Measurements from ENCODE around the gene HERC2.

The HERC2 gene

DNA sequence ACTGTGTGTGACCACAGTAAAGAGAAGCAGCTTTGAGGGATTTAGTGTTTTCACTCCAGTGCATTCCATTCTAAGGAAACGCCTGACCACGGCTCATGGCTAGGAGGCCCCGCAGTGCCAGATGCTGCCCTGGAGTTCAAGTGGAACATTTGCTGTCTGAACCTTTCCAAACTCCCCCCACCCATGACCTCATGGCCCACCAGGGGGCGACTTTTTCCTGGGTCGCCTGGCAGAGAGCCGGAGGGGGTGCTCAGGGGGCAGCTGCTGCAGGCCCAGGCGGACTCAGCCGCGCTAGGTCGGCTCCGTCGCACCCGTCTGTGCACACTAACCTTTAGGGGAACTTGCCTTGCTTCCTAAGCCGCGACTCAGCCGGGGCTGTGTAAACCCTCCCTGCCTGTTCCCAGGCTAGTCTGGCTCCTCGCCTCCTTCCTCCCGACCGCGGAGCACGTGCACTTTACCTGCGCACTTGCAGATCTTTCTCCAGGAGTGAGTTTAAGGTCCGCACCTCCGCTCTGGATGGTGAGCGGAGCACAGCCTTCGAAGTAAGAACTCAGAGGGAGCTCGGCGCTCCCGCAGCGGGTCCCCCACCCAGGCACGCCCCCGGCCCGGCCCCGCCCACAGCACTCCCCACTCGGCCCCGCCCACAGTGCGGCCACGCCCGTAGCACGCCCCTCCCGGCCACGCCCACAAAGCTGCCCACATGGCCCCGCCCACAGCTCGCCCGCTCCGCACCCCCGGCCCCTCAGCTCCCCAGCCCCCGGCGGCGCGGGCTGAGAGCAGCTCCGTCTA, 223.0 kb downstream of the HERC2 start, which contains the start of gene OCA2:
TSS of gene OCA2 (minus strand) at position 550 of the 789 bp plus-strand sequence. CDS start 17,441 bp downstream, outside the sequence.
- H3K4me2 ChIP-seq, result peak within 1 kb of the TSS; percentile 50
- H3K27ac ChIP-seq, result no peak within 1 kb of the TSS
- no peaks in the 10 kb centered on the region for H3K27me3 ChIP-seq (ENCODE audit: insufficient read depth, low read depth)

DNA sequence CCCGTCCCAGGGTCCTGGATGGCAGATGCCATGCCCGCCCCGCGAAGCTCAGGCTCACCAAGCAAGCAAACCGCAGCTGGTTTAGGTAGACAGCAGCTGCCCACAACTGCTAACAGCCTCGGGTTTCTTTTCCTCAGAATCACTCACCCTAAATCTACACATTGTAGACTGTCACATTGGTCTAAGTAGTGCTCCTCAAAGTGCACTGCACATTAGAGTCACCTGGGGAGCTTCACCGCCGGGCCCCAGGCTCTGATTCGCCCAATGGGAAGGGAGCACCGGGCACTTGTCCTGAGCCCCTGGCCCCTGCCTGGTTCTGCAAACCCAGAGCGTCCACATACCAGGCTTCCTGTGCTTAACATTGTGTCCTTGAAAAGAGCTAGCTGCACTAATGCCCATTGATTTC, 223.6 kb downstream of the HERC2 start:
- H2AFZ ChIP-seq (ENCODE audit: low read depth), result peak overlapping the region; percentile 73; the same call in 1 of the 2 replicates
- peak overlapping the region; percentile 50 for H3K4me2 ChIP-seq
- TF ChIP-seq, protein P1, sequence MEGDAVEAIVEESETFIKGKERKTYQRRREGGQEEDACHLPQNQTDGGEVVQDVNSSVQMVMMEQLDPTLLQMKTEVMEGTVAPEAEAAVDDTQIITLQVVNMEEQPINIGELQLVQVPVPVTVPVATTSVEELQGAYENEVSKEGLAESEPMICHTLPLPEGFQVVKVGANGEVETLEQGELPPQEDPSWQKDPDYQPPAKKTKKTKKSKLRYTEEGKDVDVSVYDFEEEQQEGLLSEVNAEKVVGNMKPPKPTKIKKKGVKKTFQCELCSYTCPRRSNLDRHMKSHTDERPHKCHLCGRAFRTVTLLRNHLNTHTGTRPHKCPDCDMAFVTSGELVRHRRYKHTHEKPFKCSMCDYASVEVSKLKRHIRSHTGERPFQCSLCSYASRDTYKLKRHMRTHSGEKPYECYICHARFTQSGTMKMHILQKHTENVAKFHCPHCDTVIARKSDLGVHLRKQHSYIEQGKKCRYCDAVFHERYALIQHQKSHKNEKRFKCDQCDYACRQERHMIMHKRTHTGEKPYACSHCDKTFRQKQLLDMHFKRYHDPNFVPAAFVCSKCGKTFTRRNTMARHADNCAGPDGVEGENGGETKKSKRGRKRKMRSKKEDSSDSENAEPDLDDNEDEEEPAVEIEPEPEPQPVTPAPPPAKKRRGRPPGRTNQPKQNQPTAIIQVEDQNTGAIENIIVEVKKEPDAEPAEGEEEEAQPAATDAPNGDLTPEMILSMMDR (conservative IDR thresholded peaks at IDR 0.05; ENCODE audit: low read depth, low read length), result no peak
- no peak overlapping the region for H3K9ac ChIP-seq
- no peak overlapping the region for H3K4me3 ChIP-seq (IDR thresholded peaks at IDR 0.05; ENCODE audit: insufficient read depth, low read depth, low read length)
- H3K36me3 ChIP-seq (ENCODE audit: insufficient read depth), result no peaks in the 10 kb centered on the region
- no peaks in the 10 kb centered on the region for H4K20me1 ChIP-seq (ENCODE audit: insufficient read depth)
- H3K27me3 ChIP-seq (ENCODE audit: insufficient read depth, low read depth), result no peaks in the 10 kb centered on the region
- H3K27ac ChIP-seq, result no peak overlapping the region
- peaks cover 14% of the 10 kb centered on the region for H3K4me1 ChIP-seq (ENCODE audit: low read depth, poor library complexity, severe bottlenecking)
- H3K79me2 ChIP-seq (ENCODE audit: insufficient read depth, low read depth), result no peaks in the 10 kb centered on the region

More for the DNA sequence above, 223.0 kb downstream of the HERC2 start, which contains the start of gene OCA2:
- H3K36me3 ChIP-seq (ENCODE audit: insufficient read depth), result no peaks in the 10 kb centered on the region
- H3K79me2 ChIP-seq (ENCODE audit: insufficient read depth, low read depth), result no peaks in the 10 kb centered on the region
- H3K4me3 ChIP-seq (IDR thresholded peaks at IDR 0.05; ENCODE audit: insufficient read depth, low read depth, low read length), result no peak within 1 kb of the TSS
- H4K20me1 ChIP-seq (ENCODE audit: insufficient read depth), result no peaks in the 10 kb centered on the region
- TF ChIP-seq, protein P1 (conservative IDR thresholded peaks at IDR 0.05; ENCODE audit: low read depth, low read length), result peak; percentile 54
- H3K9ac ChIP-seq, result no peak within 1 kb of the TSS
- peak within 1 kb of the TSS; percentile 73 for H2AFZ ChIP-seq (ENCODE audit: low read depth)
- H3K4me1 ChIP-seq (ENCODE audit: low read depth, poor library complexity, severe bottlenecking), result peaks cover 14% of the 10 kb centered on the region

DNA sequence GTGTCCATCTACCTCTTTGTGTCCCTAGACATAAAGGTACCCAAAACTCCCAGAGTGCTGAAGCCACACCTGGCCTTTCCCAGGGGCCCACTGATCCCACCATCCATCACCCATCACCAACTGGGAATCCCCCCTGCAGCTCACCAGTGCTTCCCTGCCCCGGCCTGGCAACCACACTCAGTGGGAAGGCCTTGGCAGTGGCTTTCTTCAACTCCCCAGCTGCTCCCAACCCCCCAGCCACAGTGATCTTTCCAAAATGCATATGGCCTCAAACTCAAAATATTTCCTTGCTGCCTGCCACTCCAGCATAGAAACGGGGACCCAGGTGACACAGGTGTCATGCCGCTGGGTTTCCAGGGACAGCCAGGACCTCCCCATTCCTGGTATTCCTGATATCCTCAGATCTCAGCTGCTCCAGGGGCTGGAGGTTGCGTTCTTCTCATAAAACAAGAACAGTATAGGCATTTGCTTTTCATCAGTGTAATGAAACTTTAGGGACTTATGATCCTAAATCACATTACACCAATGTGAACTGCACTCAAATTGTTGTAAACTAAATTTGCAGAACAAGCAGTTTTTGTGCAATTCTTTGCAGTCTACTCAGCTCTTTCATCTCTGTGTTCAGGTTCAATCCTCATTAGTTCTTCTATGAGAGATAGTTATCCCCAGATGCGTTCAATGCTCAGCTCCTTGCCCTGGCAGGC, 224.2 kb downstream of the HERC2 start:
- Histone ChIP-seq H2AFZ (ENCODE audit: low read depth) (no peak overlapping the region), H3K27me3 (ENCODE audit: insufficient read depth, low read depth) (no peaks in the 10 kb centered on the region), H3K4me1 (ENCODE audit: low read depth, poor library complexity, severe bottlenecking) (peaks cover 14% of the 10 kb centered on the region), H3K9ac (no peak overlapping the region), H3K79me2 (ENCODE audit: insufficient read depth, low read depth) (no peaks in the 10 kb centered on the region), H3K27ac (no peak overlapping the region), H3K4me2 (peak overlapping the region; percentile 50), H3K36me3 (ENCODE audit: insufficient read depth) (no peaks in the 10 kb centered on the region), H3K4me3 (IDR thresholded peaks at IDR 0.05; ENCODE audit: insufficient read depth, low read depth, low read length) (no peak overlapping the region), H4K20me1 (ENCODE audit: insufficient read depth) (no peaks in the 10 kb centered on the region)
- TF ChIP-seq, protein P1 (conservative IDR thresholded peaks at IDR 0.05; ENCODE audit: low read depth, low read length), result no peak

DNA sequence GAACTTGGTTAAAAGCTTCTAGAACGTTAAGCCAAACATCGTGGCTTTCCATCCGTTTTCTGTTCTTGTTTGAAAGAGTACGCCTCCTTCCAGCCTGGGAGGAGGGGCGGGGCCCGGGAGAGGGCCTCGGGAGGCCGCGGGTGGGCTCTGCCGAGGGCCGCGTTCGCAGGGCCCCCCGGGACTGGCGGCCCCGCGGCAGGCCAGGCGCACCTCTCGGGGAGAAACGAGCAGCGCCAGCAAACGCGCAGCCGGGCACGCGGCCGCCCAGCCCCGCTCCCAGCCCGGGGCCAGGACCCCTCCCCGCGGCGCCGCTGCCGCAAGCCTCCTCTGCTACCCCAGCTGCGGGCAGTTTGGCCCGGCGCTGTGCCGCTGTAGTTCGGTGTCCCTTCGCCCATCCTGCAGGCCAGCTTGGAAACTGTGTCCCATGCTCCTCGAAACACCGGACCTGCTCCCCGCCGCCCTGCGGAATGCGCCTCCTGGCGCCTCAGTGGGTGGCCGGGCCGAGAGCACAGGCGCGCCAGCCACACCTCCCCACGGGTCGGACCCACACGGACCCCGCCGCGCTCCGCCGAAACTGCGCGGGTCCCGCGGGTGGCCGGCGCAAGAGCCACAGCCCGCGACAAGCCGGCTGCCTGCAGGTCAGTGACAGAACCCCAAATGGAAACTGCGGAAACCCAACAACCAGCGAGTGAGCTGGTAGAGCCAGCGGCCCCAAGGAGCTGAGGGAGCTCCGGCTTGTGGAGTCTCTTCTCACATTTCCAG, 225.1 kb downstream of the HERC2 start:
- Histone ChIP-seq H2AFZ (ENCODE audit: low read depth) (peak overlapping the region; percentile 95), H3K4me1 (ENCODE audit: low read depth, poor library complexity, severe bottlenecking) (peaks cover 14% of the 10 kb centered on the region), H3K27me3 (ENCODE audit: insufficient read depth, low read depth) (no peaks in the 10 kb centered on the region), H3K27ac (no peak overlapping the region), H3K4me3 (IDR thresholded peaks at IDR 0.05; ENCODE audit: insufficient read depth, low read depth, low read length) (no peak overlapping the region), H3K36me3 (ENCODE audit: insufficient read depth) (no peaks in the 10 kb centered on the region), H3K79me2 (ENCODE audit: insufficient read depth, low read depth) (no peaks in the 10 kb centered on the region), H3K4me2 (peak overlapping the region; percentile 88), H3K9ac (no peak overlapping the region), H4K20me1 (ENCODE audit: insufficient read depth) (no peaks in the 10 kb centered on the region)
- TF ChIP-seq, protein P1 (conservative IDR thresholded peaks at IDR 0.05; ENCODE audit: low read depth, low read length), result no peak

All from KMS-11 (cell line).